GM19239 (cell line): Measurements from ENCODE around the gene WNT2.

Source experiments
- DNase-seq: peaks from one replicate; pipeline ENCODE4 v3.0.0; 2011; ENCODE audit warnings: low spot score; ENCODE audit not compliant: insufficient read length
- FAIRE-seq: peaks from 2 replicates; lab custom pipeline; 2011; peaks lifted over from hg19 to GRCh38; lab: Jason Lieb, UNC

Gene WNT2

DNA sequence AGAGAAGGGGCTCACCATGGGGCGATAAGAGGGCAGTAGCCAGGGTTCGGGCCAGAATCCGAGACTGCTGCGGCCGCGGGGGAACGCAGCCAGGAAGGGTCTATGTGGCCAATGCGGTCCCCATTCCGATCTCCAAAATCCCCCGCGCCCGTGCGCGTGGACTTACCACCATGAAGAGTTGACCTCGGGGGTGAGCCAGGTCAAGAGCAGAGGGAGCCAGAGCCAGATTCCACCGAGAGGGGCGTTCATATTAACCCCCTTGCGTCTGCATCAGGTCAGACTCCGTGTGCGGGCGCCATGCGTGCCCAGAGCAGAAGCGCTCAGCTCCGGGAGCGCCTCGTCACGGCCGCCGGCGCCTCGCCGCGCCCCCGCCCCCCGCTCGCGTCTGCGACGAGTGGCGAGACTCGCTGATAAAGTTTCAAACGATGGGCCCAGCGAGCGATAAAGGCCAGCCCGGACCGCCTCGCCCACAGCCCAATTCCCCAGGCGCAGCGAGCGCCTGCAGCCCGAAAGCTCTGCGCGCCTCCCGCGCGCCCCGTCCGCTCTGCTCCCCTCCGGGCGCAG, at the start of gene WNT2:
WNT2 (minus strand) TSS at position 318 of the 564 bp plus-strand sequence; CDS start at position 249, 69 bp downstream.
- DNase-seq, result no peak

GRCh38 chr7:117372073-117372472, 49.2 kb upstream of the WNT2 start:
- FAIRE-seq, result no peak
- no peak for DNase-seq

More for the DNA sequence above, at the start of gene WNT2:
- no peak for FAIRE-seq

DNA sequence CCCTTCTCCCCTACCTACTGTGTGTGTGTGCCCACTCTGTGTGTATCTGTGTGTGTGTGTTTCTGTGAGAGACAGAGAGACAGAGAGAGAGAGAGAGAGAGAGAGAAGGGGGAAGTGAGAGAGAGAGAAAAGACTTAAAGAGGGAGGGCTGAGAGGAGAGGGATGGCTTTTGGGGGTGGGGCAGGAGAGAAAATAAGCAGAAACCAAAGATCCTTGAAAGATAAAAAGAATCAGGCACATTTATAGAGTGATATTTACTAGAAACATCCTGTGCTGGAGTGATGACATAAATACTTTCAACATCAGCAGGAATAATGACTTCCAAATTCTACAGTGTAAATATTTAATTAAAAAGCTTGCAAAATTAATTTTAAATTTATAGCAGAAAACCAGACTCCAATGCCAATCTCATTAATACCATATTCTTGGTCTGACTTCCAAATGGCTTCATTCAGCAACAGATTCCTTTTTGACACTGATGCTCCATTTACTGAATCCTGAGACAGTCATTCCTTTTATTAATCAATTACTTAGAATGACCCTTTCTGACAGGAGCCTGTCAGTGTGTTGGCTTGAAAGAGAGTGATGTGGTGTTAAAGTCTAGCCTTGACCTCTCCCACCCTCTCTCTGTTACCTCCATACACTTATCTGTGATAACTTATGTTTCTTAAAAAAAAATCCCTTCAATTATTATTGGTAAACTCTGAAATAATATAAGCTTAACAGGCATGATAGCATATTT, 41.7 kb upstream of the WNT2 start:
- DNase-seq, result no peak
- FAIRE-seq, result no peak

GRCh38 chr7:117362294-117362888, 39.5 kb upstream of the WNT2 start:
- DNase-seq (no peak), FAIRE-seq (no peak)

DNA sequence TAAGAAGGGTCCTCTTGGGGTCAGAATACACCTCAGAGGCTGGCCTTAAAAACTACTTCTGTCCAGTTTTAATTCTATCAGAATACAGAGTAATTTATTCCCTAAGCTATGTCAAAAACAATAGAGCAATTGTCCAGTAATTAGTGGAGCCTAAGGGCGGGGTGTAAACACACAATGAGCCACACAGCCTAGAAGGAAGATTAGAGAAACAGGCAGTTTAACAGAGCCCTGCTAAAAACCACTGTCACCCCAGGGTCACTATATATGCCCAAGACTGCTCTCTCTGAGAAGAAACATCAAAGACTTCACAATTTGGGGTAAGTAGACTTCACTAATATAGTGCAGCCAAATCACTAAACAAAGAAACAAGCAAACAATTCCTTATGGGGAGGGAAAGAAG, 27.2 kb upstream of the WNT2 start:
- no peak for DNase-seq
- no peak for FAIRE-seq

- FAIRE-seq, result no peak
Observed at GRCh38 chr7:117349570-117349969, 26.7 kb upstream of the WNT2 start.

GRCh38 chr7:117347962-117348672, 25.3 kb upstream of the WNT2 start:
- DNase-seq (no peak), FAIRE-seq (no peak)

More at GRCh38 chr7:117349570-117349969, 26.7 kb upstream of the WNT2 start:
- no peak for DNase-seq

- FAIRE-seq (no peak), DNase-seq (no peak)
Observed at GRCh38 chr7:117347480-117347879, 24.6 kb upstream of the WNT2 start.

DNA sequence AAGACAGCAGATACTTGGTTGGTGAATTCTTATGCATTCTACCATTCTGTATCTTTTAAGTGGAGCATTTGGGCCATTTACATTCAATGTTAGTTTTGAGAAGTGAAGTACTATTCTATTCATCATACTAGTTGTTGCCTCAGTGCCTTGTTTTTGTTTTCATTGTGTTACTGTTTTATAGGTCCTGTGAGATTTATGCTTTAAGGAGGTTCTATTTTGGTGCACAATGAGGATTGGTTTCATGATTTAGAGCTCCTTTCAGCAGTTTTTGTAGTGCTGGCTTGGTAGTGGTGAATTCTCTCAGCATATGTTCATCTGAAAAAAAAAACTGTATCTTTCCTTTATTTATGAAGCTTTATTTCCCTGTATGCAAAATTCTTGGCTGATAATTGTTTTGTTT, 23.3 kb upstream of the WNT2 start:
- FAIRE-seq, result no peak
- no peak for DNase-seq

DNA sequence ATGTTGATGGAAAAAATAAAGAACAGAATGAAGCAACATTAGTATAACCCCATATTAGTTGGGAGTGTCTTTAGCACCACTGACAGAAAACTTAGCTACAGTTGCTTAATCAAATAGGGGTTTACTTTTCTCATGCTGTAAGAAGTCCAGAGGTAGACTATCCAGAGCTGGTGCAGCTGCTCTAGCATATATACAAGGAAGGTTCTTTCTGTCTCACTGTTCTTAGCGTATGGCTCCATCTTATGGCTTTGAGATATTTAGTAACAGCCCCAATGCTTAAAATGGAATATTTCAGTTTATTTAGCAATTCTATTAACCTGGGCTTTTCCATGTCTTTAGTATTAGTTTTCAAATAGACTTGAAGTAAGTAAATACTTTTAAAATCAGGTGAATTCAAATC, 15.2 kb upstream of the WNT2 start:
- FAIRE-seq, result no peak
- DNase-seq, result no peak

DNA sequence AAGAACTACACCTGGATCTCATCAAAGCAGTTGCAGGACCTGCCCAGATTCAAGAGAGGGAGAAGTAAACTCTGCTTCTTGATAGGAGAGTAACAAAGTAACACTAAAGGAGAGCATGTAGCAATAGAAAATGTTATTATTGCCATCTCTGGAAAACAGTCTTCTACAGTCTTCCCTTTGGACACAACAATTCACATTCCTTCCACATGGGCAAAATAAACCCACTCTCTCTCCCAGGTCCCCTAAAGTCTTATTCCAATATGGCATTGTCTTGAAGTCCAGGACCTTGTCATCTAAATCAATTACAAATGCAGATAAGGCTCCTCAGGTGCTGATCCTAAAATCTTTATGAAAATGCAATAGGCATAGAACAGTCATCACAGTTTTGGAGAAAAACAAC, 10.3 kb upstream of the WNT2 start:
- DNase-seq, result no peak
- no peak for FAIRE-seq

- DNase-seq (no peak), FAIRE-seq (no peak)
Observed at GRCh38 chr7:117332031-117332430, 9.2 kb upstream of the WNT2 start.

DNA sequence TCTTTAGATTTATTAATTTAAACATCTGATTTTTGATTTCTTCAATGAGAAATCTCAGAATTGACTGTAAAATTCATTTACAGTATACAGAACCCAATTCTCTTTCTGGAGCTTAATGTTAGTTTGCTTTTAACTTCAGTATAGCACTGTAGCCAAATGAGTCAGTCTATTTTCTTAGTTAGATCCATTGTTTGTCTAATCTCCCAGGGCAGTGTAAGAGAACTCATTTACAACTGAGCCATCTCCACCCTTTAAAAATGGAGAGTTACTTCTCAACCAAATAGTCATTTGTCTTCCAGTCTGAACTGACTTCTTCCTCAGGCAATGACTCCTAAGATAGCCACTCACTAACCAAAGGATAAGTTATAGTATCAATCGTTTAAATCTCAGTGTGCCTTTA, 3.0 kb upstream of the WNT2 start:
- DNase-seq (no peak), FAIRE-seq (no peak)

GRCh38 chr7:117324960-117325359, 2.1 kb upstream of the WNT2 start:
- FAIRE-seq, result no peak
- no peak for DNase-seq

- FAIRE-seq (no peak), DNase-seq (no peak)
Observed at GRCh38 chr7:117323851-117324711, 1.2 kb upstream of the WNT2 start.

- FAIRE-seq (no peak), DNase-seq (no peak)
Observed at GRCh38 chr7:117323305-117323850, 520 bp upstream of the WNT2 start.

DNA sequence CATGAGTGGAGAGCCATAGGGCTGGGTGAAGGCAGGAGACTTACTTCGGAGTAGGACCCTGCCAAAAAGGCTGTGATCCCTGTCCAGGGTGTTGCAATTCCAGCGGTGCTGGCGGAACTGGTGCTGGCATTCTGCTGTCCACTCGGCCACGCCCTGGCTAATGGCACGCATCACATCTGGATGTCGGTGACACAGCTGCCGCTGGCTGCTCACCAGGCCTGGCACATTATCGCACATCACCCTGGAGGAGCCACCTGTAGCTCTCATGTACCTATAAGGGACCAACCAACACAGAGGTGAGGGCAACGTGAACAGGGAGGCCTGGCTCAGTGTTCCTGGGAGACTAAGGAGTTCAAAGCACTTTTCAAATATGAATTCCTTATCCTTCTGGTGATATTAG, 2.3 kb downstream of the WNT2 start:
- no peak for DNase-seq
- no peak for FAIRE-seq

- no peak for DNase-seq
- no peak for FAIRE-seq
Observed at GRCh38 chr7:117319181-117319580, 3.7 kb downstream of the WNT2 start.

- DNase-seq, result no peak
- FAIRE-seq, result no peak
Observed at GRCh38 chr7:117313582-117313981, 9.3 kb downstream of the WNT2 start.
